K562 (cell line): ENCODE results near the gene TRIM25. TPM values are rescaled to one million over a fixed set of nuclear protein-coding genes. Genes with fewer than 3 reads are reported as not detected.

Source experiments
- ATAC-seq: fragments of 200-7000 bp; cut with Tn5 transposase; 3 replicates; pipeline ENCODE4 v1.9.1; 2020; ENCODE audit warnings: moderate library complexity
- BruUV-seq: library from RNA; stranded (reverse); fragments of 400-500 nt; replicated peaks from 2 replicates; lab custom pipeline; 2021; lab: Mats Ljungman, UMichigan
- CTCF ChIA-PET: fragments of 300-600 bp; formaldehyde crosslinking; extraction: SDS; loops from one replicate; lab custom pipeline; 2021; ENCODE audit warnings: low intra/inter-chr PET ratio; lab: Yijun Ruan, JAX
- POLR2A ChIA-PET: fragments of 300-600, 350-650 bp; sonication (Branson Sonifier 250); formaldehyde crosslinking; extraction: SDS; loops from one replicate; lab custom pipeline; 2021; ENCODE audit warnings: antibody characterized with exemption, inconsistent platforms; lab: Yijun Ruan, JAX
- DNase-seq, 4 experiments: peaks; one replicate each; pipeline versions ENCODE4 v3.0.0 to v3.0.0-alpha.2; 2011 to 2018; ENCODE audit warnings: low spot score in 3 of 4, mixed read lengths in 3 of 4; ENCODE audit errors: extremely low read depth in 1 of 4
- FAIRE-seq: peaks from 2 replicates; lab custom pipeline; 2011; peaks lifted over from hg19 to GRCh38; lab: Jason Lieb, UNC
- H2AFZ ChIP-seq: 2 replicates; pipeline ENCODE4 v1.6.0; 2011; ENCODE audit warnings: low read depth, low read length, control low read depth, inconsistent platforms
- H3K27ac ChIP-seq: fragments of 200-600 bp; 3 replicates; pipeline ENCODE4 v1.8.0; 2011; ENCODE audit warnings: low read depth, mild to moderate bottlenecking, control low read depth, inconsistent platforms, low read length, moderate library complexity, mixed read lengths; ENCODE audit errors: extremely low read depth
- H3K27me3 ChIP-seq, 2 experiments: fragments of 300-600 bp in 1 of 2; 2 replicates in 1 of 2; 3 replicates in 1 of 2; pipeline versions ENCODE4 v1.6.0 to v1.8.0; 2011; ENCODE audit warnings: inconsistent platforms in 2 of 2, low read length in 2 of 2, mild to moderate bottlenecking in 1 of 2, mixed read lengths in 1 of 2, moderate library complexity in 1 of 2; ENCODE audit not compliant: control insufficient read depth in 2 of 2, insufficient read depth in 2 of 2
- H3K36me3 ChIP-seq: fragments of 300-600 bp; 3 replicates; pipeline ENCODE4 v1.8.0; 2011; ENCODE audit warnings: mild to moderate bottlenecking, low read length, inconsistent platforms; ENCODE audit not compliant: control insufficient read depth, insufficient read depth
- H3K4me1 ChIP-seq, 2 experiments: fragments of 200-600 bp in 1 of 2; replicated peaks in 1 of 2; 2 replicates in 1 of 2; 3 replicates in 1 of 2; pipeline versions ENCODE4 v1.5.1 to v1.8.0; 2011; ENCODE audit warnings: inconsistent platforms in 2 of 2, low read length in 2 of 2, mild to moderate bottlenecking in 1 of 2, mixed read lengths in 1 of 2, moderate library complexity in 1 of 2; ENCODE audit not compliant: control insufficient read depth in 2 of 2, insufficient read depth in 2 of 2
- H3K4me2 ChIP-seq: 2 replicates; pipeline ENCODE4 v1.6.1; 2011; ENCODE audit warnings: low read length, control low read depth, inconsistent platforms, mixed read lengths; ENCODE audit not compliant: insufficient read depth
- H3K4me3 ChIP-seq: fragments of 200-600 bp; sonication (generic), shearing (Covaris generic); 2 replicates; pipeline ENCODE4 v1.5.1; 2016; ENCODE audit warnings: control low read depth, inconsistent platforms
- H3K79me2 ChIP-seq: fragments of 200-600 bp; 3 replicates; pipeline ENCODE4 v1.8.0; 2011; ENCODE audit warnings: low read length, inconsistent platforms; ENCODE audit not compliant: control insufficient read depth, insufficient read depth
- H3K9ac ChIP-seq, 2 experiments: 2 replicates each; pipeline versions ENCODE4 v1.6.0 to v1.6.1; 2011; ENCODE audit warnings: low read depth in 2 of 2, low read length in 2 of 2, control low read depth in 1 of 2, inconsistent platforms in 1 of 2, mild to moderate bottlenecking in 1 of 2, mixed read lengths in 1 of 2; ENCODE audit not compliant: insufficient read depth in 1 of 2
- H3K9me1 ChIP-seq: one replicate; pipeline ENCODE4 v1.6.0; 2011; ENCODE audit warnings: inconsistent platforms, mild to moderate bottlenecking, low read length, moderate library complexity; ENCODE audit not compliant: control insufficient read depth, insufficient read depth
- H3K9me3 ChIP-seq: replicated peaks from 2 replicates; pipeline ENCODE4 v1.5.1; 2011; ENCODE audit warnings: low read depth, low read length, inconsistent platforms; ENCODE audit not compliant: control insufficient read depth, insufficient read depth
- H4K20me1 ChIP-seq: replicated peaks from 2 replicates; pipeline ENCODE4 v1.6.1; 2011; ENCODE audit warnings: low read length, inconsistent platforms, mixed read lengths; ENCODE audit not compliant: control insufficient read depth, insufficient read depth
- BRD9 ChIP-seq: fragments of 450-650 bp; IDR thresholded peaks from 2 replicates; pipeline ENCODE4 v1.6.1; 2018; ENCODE audit warnings: low read depth; ENCODE audit not compliant: partially characterized antibody
- ETS2 ChIP-seq: IDR thresholded peaks from 2 replicates; pipeline ENCODE4 v1.6.1; 2016; ENCODE audit warnings: borderline replicate concordance, missing genetic modification characterization, mild to moderate bottlenecking, moderate library complexity, missing compliant biosample characterization; ENCODE audit not compliant: poor library complexity, severe bottlenecking
- MCM2 ChIP-seq: fragments of 450-650 bp; IDR thresholded peaks from 2 replicates; pipeline ENCODE4 v1.6.1; 2017; ENCODE audit warnings: low read depth, mild to moderate bottlenecking
- MTF1 ChIP-seq: fragments of 250-450 bp; sonication (Bioruptor Pico); IDR thresholded peaks from 2 replicates; pipeline ENCODE4 v1.9.0; 2021; ENCODE audit warnings: moderate library complexity, mild to moderate bottlenecking, inconsistent platforms, borderline replicate concordance
- RBM22 ChIP-seq: fragments of 200-400 bp; formaldehyde crosslinking; IDR thresholded peaks from 2 replicates; pipeline ENCODE4 v1.6.1; 2018; ENCODE audit warnings: low read length, low read depth; ENCODE audit not compliant: poor library complexity, severe bottlenecking
- SMC3 ChIP-seq: conservative IDR thresholded peaks from 2 replicates; pipeline ENCODE4 v1.6.1; 2011; ENCODE audit warnings: low read depth, low read length, improper control_type of control experiment; ENCODE audit not compliant: insufficient read depth
- ZNF174 ChIP-seq: fragments of 250-450 bp; sonication (Bioruptor Pico); IDR thresholded peaks from 2 replicates; pipeline ENCODE4 v1.4.0; 2020; ENCODE audit warnings: mild to moderate bottlenecking
- ZNF24 ChIP-seq: fragments of 450-650 bp; IDR thresholded peaks from 2 replicates; pipeline ENCODE4 v1.6.1; 2016
- WGBS: fragments of 100-300 bp; shearing (Covaris generic); methylation state at CpG from one replicate; pipeline ENCODE4 v1.1.6; 2016; ENCODE audit warnings: low coverage, mixed read lengths; ENCODE audit not compliant: insufficient coverage; ENCODE audit errors: missing lambda C conversion rate; 5-methylcytosine and 5-hydroxymethylcytosine counted together
- in situ Hi-C: fragments of 300-500 bp; cut with MboI; formaldehyde crosslinking; loops from 4 replicates; pipeline ENCODE4 v1.15.0; 2018; ENCODE audit warnings: inconsistent platforms, mixed read lengths
- intact Hi-C: fragments of 100-400 bp; cut with micrococcal nuclease; formaldehyde crosslinking; loops from 2 replicates; pipeline ENCODE4 v1.14.2; 2022
- polyA plus RNA-seq, 8 experiments: library from polyadenylated mRNA; depleted of rRNA in 4 of 8; stranded (reverse) in 5 of 8; unstranded in 3 of 8; fragments of >200 nt; fragmentation: Nextera tagmentation in 2 of 8; fragmentation: Illumina TruSeq in 1 of 8; extraction: Ambion mirVana in 2 of 8; extraction: Trizol in 1 of 8; gene quantifications; 2 replicates each; pipeline versions ENCODE4 v1.2.1 to v1.2.3, GENCODE V29; 2011 to 2014; ENCODE audit warnings: inconsistent platforms in 1 of 8, missing spikeins in 1 of 8
- total RNA-seq, 7 experiments: library from RNA; depleted of rRNA in 6 of 7; stranded (reverse); fragments of >200 nt in 6 of 7; fragmentation: Illumina TruSeq in 2 of 7; extraction: Trizol in 2 of 7; gene quantifications; 2 replicates each; pipeline versions ENCODE4 v1.2.1 to v1.2.3, GENCODE V29; 2011 to 2021; ENCODE audit warnings: low replicate concordance in 1 of 7
- TF ChIP-seq, protein P1 (sequence below): sonication (generic); formaldehyde crosslinking; IDR thresholded peaks from 2 replicates; pipeline ENCODE4 v1.8.0; 2022; ENCODE audit warnings: mild to moderate bottlenecking, missing genetic modification reagents
- TF ChIP-seq, protein P2 (sequence below): fragments of 250-450 bp; sonication (Bioruptor Pico); IDR thresholded peaks from 2 replicates; pipeline ENCODE4 v1.9.0; 2021; ENCODE audit warnings: mild to moderate bottlenecking, inconsistent platforms

Gene TRIM25
- total and polyA plus RNA-seq, 9 of the 15 experiments (the other 6 are each of a cell fraction or from before 2014, with no cell fraction given) = 5.9 to 49.5 (median 24.5) TPM

GRCh38 chr17:56896968-56897359, 16.9 kb downstream of the TRIM25 start:
- ChIA-PET POLR2A (interaction anchor here (1.6 to 1.9 kb wide), 2 partner anchors 9 to 13 kb away, joined by 4 to 6 read pairs; no protein-coding TSS in a partner anchor), CTCF (no interaction called here)
- H3K9me3 ChIP-seq = no peaks in the 10 kb centered on the region
- H3K27ac ChIP-seq = no peak overlapping the region
- intact Hi-C loops (no loop called here), in situ Hi-C loops (no loop called here)
- H2AFZ ChIP-seq = no peak overlapping the region
- no peak for TF ChIP-seq SMC3
- no peak for TF ChIP-seq BRD9
- TF ChIP-seq MCM2 = no peak
- TF ChIP-seq RBM22 = no peak
- no peak for TF ChIP-seq ZNF174 (CRISPR knock-in tag)
- TF ChIP-seq, protein P1, sequence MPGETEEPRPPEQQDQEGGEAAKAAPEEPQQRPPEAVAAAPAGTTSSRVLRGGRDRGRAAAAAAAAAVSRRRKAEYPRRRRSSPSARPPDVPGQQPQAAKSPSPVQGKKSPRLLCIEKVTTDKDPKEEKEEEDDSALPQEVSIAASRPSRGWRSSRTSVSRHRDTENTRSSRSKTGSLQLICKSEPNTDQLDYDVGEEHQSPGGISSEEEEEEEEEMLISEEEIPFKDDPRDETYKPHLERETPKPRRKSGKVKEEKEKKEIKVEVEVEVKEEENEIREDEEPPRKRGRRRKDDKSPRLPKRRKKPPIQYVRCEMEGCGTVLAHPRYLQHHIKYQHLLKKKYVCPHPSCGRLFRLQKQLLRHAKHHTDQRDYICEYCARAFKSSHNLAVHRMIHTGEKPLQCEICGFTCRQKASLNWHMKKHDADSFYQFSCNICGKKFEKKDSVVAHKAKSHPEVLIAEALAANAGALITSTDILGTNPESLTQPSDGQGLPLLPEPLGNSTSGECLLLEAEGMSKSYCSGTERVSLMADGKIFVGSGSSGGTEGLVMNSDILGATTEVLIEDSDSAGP (CRISPR knock-in tag) = no peak
- no peak for TF ChIP-seq ETS2 (tag)
- no peak for TF ChIP-seq MTF1 (CRISPR knock-in tag)
- TF ChIP-seq, protein P2, sequence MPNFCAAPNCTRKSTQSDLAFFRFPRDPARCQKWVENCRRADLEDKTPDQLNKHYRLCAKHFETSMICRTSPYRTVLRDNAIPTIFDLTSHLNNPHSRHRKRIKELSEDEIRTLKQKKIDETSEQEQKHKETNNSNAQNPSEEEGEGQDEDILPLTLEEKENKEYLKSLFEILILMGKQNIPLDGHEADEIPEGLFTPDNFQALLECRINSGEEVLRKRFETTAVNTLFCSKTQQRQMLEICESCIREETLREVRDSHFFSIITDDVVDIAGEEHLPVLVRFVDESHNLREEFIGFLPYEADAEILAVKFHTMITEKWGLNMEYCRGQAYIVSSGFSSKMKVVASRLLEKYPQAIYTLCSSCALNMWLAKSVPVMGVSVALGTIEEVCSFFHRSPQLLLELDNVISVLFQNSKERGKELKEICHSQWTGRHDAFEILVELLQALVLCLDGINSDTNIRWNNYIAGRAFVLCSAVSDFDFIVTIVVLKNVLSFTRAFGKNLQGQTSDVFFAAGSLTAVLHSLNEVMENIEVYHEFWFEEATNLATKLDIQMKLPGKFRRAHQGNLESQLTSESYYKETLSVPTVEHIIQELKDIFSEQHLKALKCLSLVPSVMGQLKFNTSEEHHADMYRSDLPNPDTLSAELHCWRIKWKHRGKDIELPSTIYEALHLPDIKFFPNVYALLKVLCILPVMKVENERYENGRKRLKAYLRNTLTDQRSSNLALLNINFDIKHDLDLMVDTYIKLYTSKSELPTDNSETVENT (CRISPR knock-in tag) = no peak
- no peak for TF ChIP-seq ZNF24
- H3K79me2 ChIP-seq = no peaks in the 10 kb centered on the region
- peaks cover 92% of the 10 kb centered on the region for H3K36me3 ChIP-seq
- no peak for FAIRE-seq
- H3K27me3 ChIP-seq = no peaks in the 10 kb centered on the region
- no peak for ATAC-seq
- DNase-seq = no peak
- no TSS peak for BruUV-seq
- H3K9ac ChIP-seq = no peak overlapping the region
- no peak overlapping the region for H3K4me2 ChIP-seq
- 93% methylated on average over 3 of the region's 4 CpGs for WGBS
- H4K20me1 ChIP-seq = no peaks in the 10 kb centered on the region; the same call in none of the 2 replicates
- no peak overlapping the region for H3K4me3 ChIP-seq
- H3K9me1 ChIP-seq = peaks cover 5% of the 10 kb centered on the region
- H3K4me1 ChIP-seq = peaks cover 0 to 4% of the 10 kb centered on the region in 2 experiments; a peak in 1 of 5 replicates
